ENCODE measurements around the gene IL17F.

IL17F gene

GRCh38 chr6:52244400-52244799 lies at the start of gene IL17F:
TSS of gene IL17F (minus strand) at chr6:52244500. CDS start at chr6:52244429, 71 bp downstream.
- no peak within 1 kb of the TSS for H3K4me3 ChIP-seq (ENCODE audit: low read depth, low read length)

- no peak overlapping the region for H3K4me3 ChIP-seq (ENCODE audit: low read depth, low read length)
These were observed 48.8 kb upstream of the IL17F start for GRCh38 chr6:52293067-52293466.

- H3K4me3 ChIP-seq (ENCODE audit: low read depth, low read length) = no peak overlapping the region
These were observed 44.5 kb upstream of the IL17F start for GRCh38 chr6:52288841-52289240.

GRCh38 chr6:52288216-52288615 lies 43.9 kb upstream of the IL17F start:
- no peak overlapping the region for H3K4me3 ChIP-seq (ENCODE audit: low read depth, low read length)

- no peak overlapping the region for H3K4me3 ChIP-seq (ENCODE audit: low read depth, low read length)
These were observed 42.6 kb upstream of the IL17F start for GRCh38 chr6:52286798-52287432.

- H3K4me3 ChIP-seq (ENCODE audit: low read depth, low read length) = peak overlapping the region; percentile 47
These were observed 41.1 kb upstream of the IL17F start for GRCh38 chr6:52285177-52286068.

GRCh38 chr6:52284460-52285176 lies 40.3 kb upstream of the IL17F start, which contains the start of gene MCM3:
TSS of gene MCM3 (minus strand) at chr6:52284742. CDS start at chr6:52284674, 68 bp downstream.
- H3K4me3 ChIP-seq (ENCODE audit: low read depth, low read length) = peak within 1 kb of the TSS; percentile 94

GRCh38 chr6:52284131-52284459 lies 39.8 kb upstream of the IL17F start:
- peak overlapping the region; percentile 94 for H3K4me3 ChIP-seq (ENCODE audit: low read depth, low read length)

GRCh38 chr6:52283111-52283510 lies 38.8 kb upstream of the IL17F start:
- H3K4me3 ChIP-seq (ENCODE audit: low read depth, low read length) = peak overlapping the region; percentile 94

GRCh38 chr6:52276130-52276529 lies 31.8 kb upstream of the IL17F start:
- no peak overlapping the region for H3K4me3 ChIP-seq (ENCODE audit: low read depth, low read length)

- H3K4me3 ChIP-seq (ENCODE audit: low read depth, low read length) = no peak overlapping the region
These were observed 27.7 kb upstream of the IL17F start for GRCh38 chr6:52271852-52272460.

GRCh38 chr6:52263709-52264540 lies 19.6 kb upstream of the IL17F start:
- no peak overlapping the region for H3K4me3 ChIP-seq (ENCODE audit: low read depth, low read length)

- H3K4me3 ChIP-seq (ENCODE audit: low read depth, low read length) = no peak overlapping the region
These were observed 18.5 kb upstream of the IL17F start for GRCh38 chr6:52262620-52263344.

GRCh38 chr6:52261229-52261628 lies 16.9 kb upstream of the IL17F start:
- no peak overlapping the region for H3K4me3 ChIP-seq (ENCODE audit: low read depth, low read length)

GRCh38 chr6:52260634-52261033 lies 16.3 kb upstream of the IL17F start:
- H3K4me3 ChIP-seq (ENCODE audit: low read depth, low read length) = no peak overlapping the region

- no peak overlapping the region for H3K4me3 ChIP-seq (ENCODE audit: low read depth, low read length)
These were observed 11.1 kb upstream of the IL17F start for GRCh38 chr6:52255434-52255833.

GRCh38 chr6:52254731-52255378 lies 10.6 kb upstream of the IL17F start:
- no peak overlapping the region for H3K4me3 ChIP-seq (ENCODE audit: low read depth, low read length)

GRCh38 chr6:52253494-52253893 lies 9.2 kb upstream of the IL17F start:
- H3K4me3 ChIP-seq (ENCODE audit: low read depth, low read length) = no peak overlapping the region

GRCh38 chr6:52251113-52251512 lies 6.8 kb upstream of the IL17F start:
- no peak overlapping the region for H3K4me3 ChIP-seq (ENCODE audit: low read depth, low read length)
